OCI-LY1 (cell line): ENCODE data around the gene ADCY4.

Experiments
- CTCF ChIP-seq: fragments of 200-600 bp; sonication (generic), shearing (Covaris generic); IDR thresholded peaks from 2 replicates; pipeline ENCODE4 v1.5.1; 2017; ENCODE audit warnings: mild to moderate bottlenecking, antibody characterized with exemption, low read length, moderate library complexity, mixed read lengths
- EZH2 ChIP-seq: fragments of 200-600 bp; sonication (generic), shearing (Covaris generic); IDR thresholded peaks from 2 replicates; pipeline ENCODE4 v1.8.0; 2017; ENCODE audit warnings: borderline replicate concordance, mixed run types, mild to moderate bottlenecking, antibody characterized with exemption, low read length, moderate library complexity, mixed read lengths

GRCh38 chr14:24307575-24308341 lies 27.1 kb downstream of the ADCY4 start, which contains the start of gene CIDEB:
- TF ChIP-seq CTCF (peak; percentile 96), EZH2 (no peak)
